AG20443 (cell line): ENCODE data around the gene CDH4.

ENCODE experiments used
- DNase-seq: peaks from one replicate; pipeline ENCODE4 v3.0.0; 2012; ENCODE audit warnings: low spot score, mixed read lengths

Gene CDH4

DNA sequence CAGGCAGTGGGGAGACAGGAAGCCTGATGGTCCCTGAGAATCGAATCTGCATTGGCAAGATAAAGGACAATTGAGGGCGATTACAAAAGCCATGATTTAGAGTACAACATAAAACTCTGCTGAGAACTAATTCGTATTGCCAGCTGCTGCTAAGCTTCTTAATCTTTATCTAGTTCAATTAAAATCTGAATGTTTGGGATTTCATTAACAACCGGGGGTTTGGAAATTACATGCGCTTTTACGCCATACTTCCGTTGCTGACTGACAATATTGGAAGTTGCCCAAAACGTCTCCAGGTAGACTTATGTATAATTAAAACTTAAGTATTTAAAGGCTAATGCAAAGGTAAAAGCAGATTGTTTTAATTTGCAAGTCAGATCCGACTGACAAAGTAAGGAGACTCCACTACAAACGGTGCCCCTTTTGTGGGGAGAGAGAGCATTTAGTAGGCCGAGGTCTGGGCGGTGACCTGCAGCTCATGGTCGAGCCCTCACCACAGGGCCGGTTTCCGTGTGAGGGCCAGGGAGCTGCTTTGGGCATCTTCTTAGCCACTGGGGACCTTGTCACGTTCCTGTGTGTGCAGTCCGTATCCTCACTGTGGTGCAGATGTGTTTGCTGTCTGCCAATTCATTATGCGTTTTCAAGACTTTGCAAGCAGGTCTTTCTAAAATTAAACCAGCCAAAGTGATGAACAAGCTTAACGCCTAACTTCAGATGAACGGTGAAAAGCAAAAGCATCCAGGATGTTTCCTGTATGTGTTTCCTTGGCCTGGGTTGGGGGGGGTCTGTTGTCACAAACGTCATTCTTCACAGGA, 49.9 kb downstream of the CDH4 start:
- no peak for DNase-seq

DNA sequence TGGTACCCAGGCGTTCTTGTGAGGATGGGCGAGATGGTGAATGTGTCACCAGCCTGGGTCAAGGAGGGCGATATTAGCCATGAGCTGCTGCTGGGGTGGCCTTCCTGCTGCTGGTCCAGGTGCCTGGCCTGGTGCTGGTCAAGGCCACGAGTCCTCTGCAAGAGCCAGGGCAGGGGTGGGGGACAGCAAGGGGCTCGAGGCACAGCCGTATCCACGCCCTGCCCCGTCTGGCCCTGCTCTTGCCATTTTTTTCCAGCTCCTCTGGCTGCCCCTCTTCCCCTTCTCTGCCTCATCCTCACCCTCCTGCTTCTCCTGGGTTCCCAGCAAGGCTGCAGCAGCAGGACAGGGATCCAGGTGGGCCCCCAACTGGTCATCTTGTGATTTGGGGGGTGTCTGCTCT, 51.2 kb downstream of the CDH4 start:
- no peak for DNase-seq

DNA sequence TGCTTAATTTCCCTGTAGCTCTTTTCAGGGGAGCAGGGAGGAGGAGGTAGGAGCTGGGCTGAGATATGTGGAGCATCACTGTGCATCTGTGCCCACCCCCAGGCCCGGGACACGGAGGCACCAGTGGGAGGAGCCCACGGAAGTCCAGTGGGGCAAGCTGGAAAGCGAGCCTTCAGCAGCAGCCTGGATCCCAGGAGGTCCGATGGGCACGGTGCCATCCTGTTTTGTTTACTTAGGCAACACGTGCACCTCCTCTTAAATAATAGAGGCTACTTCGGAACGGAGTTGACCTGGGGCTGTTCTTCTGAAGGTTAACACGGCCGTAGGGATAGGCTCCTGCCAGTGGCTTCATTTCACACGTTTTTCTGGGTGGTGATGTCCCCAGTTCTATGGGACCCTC, 51.6 kb downstream of the CDH4 start:
- no peak for DNase-seq

DNA sequence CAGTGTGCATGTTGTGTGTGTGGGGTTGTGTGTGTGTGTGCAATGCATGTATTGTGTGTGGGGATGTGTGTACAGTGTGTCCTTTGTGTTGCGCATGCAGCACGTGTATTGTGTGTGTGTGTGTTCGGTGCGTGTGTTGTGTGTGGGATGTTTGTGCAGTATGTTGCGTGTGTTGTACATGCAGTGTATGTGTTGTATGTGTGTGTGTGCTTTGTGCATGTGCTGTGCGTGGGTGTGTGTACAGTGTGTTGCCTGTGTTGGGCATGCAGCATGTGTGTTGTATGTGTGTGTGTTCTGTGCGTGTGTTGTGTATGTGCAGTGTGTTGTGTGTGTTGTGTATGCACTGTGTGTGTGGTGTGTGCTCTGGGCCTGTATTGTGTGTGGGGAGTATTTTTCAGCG, 52.7 kb downstream of the CDH4 start:
- no peak for DNase-seq

DNA sequence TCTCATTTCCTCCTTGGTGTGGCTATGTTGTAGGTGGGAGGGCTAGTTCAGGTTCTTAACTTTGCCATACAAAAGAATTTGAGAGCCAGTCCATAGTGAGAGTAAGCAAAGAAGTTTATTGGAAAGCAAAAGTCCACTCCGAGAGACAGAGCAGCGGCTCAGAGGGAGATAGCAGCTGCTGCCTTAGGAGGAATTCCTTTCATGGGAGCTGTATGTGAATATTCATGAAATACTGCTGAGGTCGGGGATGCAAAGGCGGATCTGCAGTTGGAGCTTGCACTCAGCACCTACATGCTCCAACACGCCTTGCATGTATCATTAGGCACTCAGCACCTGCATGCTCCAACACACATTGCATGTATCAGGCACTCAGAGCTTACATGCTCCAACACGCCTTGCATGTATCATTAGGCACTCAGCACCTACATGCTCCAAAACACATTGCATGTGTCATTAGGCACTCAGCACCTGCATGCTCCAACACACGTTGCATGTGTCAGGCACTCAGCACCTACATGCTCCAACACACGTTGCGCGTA, 54.9 kb downstream of the CDH4 start:
- DNase-seq = no peak

DNA sequence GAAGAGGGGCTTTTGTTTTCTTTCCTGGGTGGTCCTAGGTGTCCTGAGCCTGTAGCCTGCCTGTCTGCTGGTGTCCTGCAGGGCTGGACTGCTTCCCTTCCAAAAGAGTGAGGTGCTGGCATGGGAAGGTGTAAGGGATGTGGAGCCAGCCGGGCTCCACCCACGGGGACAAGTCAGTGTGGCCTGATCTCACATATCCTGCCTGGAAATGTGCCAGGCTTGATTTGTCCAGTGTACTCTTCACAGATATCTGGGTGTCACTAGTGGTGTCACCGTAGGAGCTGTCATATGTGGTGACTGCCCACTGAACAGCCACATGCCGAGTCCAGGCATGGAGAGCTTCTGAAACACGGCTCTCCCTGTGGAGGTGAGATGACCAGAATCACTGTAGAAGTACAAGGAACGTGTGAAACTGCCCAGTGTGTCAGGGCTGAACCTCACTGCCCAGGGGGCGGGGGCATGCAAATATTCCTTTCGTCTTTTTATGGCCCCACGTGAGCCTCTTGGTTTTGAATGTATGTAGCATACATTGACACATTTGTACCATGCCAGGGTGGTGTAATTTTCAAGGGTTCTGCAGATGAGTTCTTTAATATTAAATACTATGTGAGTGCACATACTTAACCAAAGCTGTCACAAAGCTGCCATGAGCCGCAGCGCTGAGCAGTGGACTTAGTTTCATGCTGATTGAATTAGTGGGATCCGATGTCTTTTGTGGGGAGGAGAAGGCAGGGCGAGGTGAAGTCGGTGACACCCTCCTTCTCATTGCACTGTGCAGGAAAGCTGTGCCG, 55.8 kb downstream of the CDH4 start:
- DNase-seq = no peak

DNA sequence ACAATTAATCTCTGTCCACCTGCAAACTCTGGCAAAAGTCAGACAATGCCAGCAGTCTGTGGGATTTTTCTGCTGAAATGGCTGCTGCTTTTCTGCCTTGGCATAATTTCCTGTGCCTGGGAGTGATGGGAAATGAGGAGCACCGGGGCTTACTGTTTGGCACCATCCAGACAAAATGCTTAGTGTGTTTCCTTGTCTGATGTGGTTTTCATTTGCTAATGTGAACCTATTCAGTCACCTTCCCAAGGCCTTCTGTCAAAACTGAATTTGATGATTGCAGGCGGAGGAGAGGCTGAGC, 56.4 kb downstream of the CDH4 start:
- DNase-seq = no peak

DNA sequence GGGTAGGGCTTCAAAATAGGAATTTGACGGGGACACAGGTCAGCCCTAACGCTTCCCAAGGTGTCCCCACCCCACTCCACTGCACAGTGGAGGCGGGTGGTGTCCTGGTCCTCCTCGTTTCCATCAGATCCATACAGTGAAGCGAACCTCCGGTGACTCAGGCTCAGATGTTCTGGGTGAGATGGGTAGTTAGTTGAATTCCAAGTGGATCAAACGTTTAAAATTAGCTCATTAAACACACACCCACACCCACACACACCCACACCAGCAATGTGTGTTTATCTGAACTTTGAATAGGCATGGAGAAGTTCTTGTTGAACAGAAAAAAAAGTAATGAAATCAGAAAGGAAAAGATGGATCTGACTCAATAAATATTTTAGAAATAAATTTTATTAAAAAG, 58.9 kb downstream of the CDH4 start:
- DNase-seq = no peak

DNA sequence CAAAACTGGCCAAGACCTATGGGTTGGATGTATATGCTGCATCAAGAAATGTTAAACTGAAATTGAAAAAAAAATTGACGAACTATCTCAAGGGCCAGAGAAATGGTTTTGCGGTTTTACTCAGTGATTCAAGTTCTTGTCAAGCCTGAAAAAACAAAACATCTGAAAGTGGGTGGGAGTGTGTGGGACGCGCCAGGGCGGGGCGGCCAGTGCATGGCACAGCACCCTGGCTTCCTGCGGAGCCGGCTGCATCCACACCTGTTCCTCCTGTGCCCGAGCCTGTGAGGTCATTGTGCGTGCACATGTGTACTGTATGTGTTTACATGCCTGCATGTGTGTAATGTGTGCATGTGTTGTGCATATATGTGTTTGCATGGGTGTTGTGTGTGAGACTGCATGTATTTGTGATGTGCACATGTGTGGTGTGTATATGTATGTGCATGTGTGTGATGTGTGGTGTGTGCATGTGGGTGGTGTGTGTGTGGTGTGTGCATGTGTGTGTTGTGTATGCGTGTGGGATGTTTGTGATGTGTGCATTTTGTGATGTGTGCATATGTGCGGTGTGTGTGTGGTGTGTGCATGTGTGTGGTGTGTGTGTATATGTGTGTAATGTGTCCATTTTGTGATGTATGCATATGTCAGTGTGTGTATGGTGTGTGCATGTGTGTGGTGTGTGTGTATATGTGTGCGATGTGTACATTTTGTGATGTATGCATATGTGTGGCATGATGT, 59.8 kb downstream of the CDH4 start:
- no peak for DNase-seq

DNA sequence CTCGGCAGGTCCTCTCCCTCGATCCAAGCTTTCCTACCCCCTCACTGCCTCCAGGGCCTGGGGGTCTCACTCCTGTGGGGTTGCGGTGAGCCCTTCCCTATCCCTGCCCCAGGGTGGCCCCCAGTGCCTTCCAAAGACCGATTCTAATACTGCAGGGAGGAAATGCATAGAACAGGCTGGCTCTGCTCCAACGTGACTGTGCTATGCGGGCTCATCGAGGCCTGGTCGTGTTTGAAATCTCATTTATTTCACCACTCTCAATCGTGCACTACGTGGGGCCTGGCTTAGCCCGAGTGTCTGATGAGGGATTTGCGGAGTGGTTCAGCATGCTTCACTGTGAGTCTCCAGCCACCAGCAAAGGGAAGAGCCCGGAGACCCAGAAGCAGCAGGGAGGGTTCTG, 60.9 kb downstream of the CDH4 start:
- no peak for DNase-seq

DNA sequence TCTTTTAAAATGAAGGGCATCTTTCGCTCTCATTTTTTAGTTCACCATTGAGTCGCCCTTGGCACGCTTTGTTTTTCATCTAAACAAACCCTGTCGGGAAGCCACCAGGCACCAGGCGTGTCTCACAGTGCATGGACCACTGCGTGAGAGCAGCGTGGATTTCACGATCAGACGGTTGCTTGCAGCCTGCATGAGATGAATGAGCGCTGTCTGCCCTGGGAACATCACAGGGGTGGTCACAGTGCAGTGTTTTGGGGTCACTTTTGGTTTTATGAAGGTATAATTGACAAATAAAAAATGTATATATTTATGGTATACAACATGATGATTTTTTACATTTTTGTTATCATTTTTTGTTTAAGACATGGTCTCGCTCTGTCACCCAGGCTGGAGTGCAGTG, 61.3 kb downstream of the CDH4 start:
- DNase-seq = no peak

DNA sequence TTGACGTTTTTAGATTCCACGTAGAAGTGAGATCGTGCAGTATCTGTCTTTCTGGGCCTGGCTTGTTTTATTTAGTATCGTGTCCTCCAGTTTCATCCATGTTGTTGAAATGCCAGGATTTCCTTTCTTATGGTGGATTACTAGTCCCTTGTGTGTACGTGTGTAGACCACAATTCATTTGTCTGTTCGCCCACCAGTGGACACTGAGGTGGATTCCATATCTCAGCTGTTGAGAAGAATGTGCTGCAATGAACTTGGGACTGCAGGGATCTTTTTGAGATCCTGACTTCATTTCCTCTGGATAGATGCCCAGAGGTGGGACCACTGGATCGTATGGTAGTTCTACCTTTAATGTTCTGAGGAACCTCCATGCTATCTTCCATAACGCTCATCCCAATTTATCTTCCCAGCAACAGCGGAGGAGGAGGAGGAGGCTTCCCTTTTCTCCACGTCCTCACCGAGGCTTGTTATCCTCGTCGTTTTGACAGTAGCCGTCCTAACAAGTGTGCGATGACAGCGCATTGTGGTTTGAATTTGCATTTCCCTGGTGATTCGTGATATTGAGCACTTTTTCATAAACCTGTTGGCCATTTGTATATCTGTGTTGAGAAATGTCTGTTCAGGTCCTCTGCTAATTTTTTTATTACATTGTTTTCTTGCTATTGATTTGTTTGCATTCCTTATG, 62.4 kb downstream of the CDH4 start:
- DNase-seq = no peak

DNA sequence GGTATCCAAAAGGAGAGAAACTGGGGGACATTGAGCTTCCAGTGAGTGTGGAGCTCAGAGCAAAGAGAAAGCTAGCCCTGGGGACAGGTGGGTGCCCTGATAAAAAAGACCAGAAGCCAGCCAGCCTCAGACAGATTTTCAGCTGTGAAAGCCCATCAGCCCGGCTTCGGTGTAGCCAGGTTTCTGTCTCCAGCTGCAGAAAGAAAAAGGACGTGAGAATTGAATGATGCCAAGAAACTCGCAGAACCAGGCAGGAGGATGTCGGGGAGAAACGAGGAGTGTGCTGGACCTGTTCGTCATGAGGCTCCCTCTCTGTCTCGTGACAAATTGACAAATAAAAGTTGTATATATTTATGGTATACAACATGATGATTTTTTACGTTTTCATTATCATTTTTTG, 63.3 kb downstream of the CDH4 start:
- no peak for DNase-seq

DNA sequence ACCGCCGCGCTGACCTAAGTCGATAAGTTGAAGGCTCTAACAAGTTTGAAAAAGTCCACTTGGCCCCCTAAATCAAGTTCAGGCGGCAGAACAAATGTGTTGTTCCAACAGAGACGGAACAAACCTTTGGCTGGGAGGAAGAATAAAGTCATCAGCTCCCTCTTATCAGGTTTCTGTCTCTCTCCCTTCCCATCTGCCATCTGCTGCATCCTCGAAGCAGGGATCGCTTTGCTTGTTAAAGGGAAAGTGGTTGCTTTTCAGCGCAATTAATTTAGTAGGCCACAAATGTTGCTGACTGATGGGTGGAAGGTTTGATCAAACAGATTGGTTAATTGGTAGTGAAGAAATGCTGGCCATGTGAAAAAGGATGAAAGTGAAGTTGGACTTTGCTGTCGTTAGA, 64.3 kb downstream of the CDH4 start:
- DNase-seq = no peak

DNA sequence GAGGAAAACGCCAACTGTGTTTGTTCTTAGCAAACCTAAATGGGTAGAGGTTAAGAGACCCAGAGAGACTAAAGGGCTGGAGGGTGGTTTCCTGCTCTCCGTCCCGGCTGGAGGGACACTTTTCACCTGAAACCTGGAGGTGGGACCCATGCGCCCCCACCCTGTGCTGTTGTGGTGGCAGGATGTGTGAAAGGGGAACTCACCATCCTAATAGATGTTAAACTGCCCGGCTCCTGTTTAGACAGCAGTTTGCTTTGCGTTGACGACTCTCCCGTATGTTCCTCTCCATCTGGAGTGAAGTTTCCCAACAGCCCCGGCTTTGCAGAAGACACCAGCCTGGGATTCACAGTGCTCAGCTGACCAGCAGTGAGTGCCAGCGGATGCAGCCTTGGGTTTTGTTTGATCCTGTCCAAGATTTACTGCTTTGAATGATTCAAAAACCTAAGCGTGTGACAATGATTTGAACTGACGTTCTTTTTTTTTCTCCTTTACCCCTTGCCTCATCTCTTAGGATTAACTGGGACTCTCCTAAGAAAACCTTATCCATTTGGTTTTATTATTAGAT, 66.0 kb downstream of the CDH4 start:
- DNase-seq = no peak

DNA sequence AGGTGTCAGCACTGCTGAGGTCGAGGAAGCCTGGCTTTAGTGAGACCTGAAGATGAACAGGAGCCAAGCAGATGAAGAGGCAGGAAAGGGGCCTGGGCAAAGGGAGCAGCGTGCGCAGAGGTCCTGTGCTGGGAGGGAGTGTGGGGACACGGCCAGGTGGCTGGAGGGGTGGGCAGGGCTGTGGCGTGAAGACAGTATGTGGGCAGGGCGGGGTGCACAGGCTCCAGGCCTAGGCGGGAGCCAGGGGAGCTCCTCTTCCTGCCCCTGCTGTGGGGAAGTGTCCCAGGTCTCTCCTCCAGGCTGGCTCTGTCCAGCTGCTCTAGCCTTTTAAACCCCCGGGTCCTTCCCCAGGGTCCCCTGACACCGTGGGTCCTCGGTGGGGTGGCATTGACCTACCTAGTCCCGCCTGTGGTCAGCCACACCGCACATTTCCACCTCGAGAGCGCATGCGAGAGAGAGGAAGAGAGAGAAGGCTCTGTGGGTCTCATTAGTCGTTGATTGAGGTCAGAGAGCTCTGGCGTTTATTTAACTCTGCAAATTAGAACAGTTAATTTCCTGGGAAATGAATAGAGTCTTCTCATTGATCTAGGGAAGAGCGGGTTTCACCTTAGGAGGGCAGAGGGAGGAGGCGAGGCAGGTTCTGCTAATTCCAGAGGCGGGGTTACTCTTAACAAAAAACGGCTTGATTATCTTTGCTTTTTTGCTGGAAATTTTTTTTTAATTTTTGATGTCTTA, 68.8 kb downstream of the CDH4 start:
- no peak for DNase-seq

DNA sequence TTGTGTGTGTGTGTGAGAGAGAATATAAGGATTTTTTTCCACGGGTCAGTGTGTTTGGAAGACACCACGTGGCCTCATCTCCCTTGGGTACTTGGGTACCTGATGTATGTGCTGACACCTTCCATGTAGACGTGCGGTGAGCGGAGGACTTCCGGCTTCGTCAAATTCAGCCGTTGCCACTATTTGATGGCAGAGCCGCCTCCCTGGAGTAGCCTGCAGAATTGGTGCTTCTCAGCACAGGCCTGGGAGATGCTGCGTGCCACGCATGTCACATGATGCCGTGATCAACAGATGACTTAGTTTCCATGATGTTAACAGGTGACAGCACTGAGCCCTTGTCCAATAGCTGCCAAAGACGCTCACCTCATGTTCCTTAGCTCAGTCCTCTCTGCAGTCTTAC, 69.4 kb downstream of the CDH4 start:
- DNase-seq = no peak

DNA sequence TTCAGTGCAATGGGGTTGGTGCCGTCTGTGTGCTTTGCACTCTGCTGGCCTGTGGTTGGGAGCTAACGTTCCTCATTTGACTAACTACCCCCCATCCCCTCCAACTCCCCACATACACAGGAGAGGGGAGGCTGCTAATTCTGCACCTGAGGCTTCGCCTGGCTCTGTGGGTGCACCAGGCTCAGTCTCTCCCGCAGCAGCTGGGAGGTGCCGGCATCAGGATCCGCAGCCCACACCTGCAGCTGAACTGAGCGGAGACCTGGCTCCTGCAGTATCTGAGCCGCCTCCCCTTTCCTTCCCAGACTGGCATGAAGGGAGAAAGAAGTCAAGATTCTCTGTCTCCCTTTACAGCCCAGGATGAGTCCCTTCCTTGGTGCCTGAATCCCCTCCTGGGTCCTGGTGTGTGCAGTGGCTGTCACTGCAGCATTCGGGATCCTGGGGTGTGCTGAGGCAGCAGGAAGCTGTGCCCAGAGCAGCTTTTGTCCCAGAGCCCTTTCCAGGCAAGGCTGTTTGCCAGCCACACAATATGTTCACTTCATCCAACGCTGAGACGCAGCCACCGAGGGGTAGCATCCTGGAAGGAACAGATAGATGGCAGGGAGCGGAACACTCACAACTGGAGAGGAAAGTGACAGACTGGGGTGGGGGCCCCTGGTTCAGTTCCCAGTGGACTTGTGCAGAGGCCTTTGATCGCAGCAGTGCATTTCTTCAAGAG, 70.2 kb downstream of the CDH4 start:
- DNase-seq = no peak

DNA sequence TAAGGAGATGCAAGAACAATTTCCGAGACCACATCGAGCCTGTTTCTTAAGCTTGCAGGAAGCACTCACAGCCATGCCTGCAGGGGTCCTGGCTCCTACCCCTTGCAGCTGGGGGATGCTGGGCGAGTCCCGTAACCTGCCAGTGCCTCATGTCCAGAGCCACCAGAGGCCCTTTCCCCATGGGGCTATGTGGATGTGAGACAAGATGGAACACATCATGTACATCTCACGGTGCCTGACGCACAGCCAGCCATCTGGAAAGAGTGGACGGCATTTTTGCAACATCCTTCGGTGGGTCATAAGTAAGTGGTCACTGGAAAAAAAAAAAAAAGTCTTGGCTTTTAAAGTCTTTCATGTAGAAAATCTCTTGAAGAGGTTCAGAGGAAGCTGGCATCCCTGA, 72.8 kb downstream of the CDH4 start:
- DNase-seq = no peak

DNA sequence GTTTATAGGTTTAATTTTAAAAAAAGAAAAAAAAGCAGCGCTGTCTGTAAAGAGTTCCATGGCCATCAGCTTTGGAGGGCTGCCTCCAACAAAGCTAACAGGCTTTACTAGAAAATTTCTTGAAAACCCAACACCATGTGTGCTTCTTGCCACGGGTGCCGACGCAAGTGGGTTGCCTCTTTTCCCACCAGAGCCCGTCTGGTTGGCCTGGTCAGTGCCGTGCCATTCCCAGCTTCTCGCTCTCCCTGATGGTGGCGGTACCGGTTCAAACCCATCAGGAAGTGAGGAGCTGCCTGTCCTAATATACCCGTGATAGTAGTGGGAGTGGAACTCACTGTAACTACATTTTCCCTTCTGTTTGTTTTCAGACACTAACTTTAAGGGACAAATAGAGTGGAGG, 73.7 kb downstream of the CDH4 start:
- no peak for DNase-seq
